Bronchial epithelial cell (primary cell): ENCODE results near the gene EFEMP1. TPM values are rescaled to one million over a fixed set of nuclear protein-coding genes. Genes with fewer than 3 reads are reported as not detected.

ENCODE experiments used
- DNase-seq: peaks from one replicate; pipeline ENCODE4 v3.0.0-alpha.2; 2010; ENCODE audit warnings: low read depth
- FAIRE-seq: peaks from 2 replicates; lab custom pipeline; 2011; peaks lifted over from hg19 to GRCh38; lab: Jason Lieb, UNC
- H3K27me3 ChIP-seq: 2 replicates; pipeline ENCODE4 v1.5.1; 2011; ENCODE audit warnings: low read length; ENCODE audit not compliant: control insufficient read depth, insufficient read depth
- H3K36me3 ChIP-seq: 2 replicates; pipeline ENCODE4 v1.5.1; 2011; ENCODE audit warnings: low read length; ENCODE audit not compliant: control insufficient read depth, insufficient read depth
- H3K4me3 ChIP-seq: 2 replicates; pipeline ENCODE4 v1.5.1; 2011; ENCODE audit warnings: mild to moderate bottlenecking, low read depth, low read length, control low read depth
- CTCF ChIP-seq: IDR thresholded peaks from 2 replicates; pipeline ENCODE4 v1.5.1; 2011; ENCODE audit warnings: mild to moderate bottlenecking, moderate library complexity, low read length, control low read depth, inconsistent platforms; ENCODE audit not compliant: insufficient read depth, severe bottlenecking
- total RNA-seq: library from RNA; depleted of rRNA; stranded (reverse); fragments of >200 nt; gene quantifications from 2 replicates; pipeline ENCODE4 v1.2.1, GENCODE V29; 2014

Gene EFEMP1
- total RNA-seq, 1 donor from 2014 or later, result 113 TPM

- Histone ChIP-seq H3K27me3 (no peaks in the 10 kb centered on the region), H3K36me3 (no peaks in the 10 kb centered on the region), H3K4me3 (no peak overlapping the region)
- no peak for TF ChIP-seq CTCF
- FAIRE-seq (no peak), DNase-seq (no peak)
These were observed 24.2 kb upstream of the EFEMP1 start for GRCh38 chr2:55947752-55948151.

DNA sequence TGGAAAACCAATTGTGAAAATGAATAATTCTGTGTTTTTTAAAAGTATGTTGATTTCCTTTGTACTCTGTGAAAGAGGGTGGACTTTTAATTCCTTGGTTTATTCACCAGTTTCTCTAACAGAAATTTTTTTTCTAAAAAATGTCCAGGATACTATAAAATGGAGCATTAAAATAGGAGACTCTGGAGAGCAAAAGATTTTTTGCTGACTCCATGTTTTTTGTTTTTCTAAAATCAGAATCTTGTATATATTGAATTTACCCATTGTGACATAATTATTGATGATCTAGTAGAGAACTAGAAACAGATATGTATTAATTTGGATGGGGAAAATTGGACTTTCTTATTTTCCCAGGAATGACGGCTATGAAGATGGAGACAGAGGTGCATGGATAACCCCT, 23.2 kb upstream of the EFEMP1 start:
- no peak overlapping the region for H3K4me3 ChIP-seq
- no peak for TF ChIP-seq CTCF
- FAIRE-seq, result no peak

GRCh38 chr2:55943466-55943865, 19.9 kb upstream of the EFEMP1 start:
- Histone ChIP-seq H3K36me3 (no peaks in the 10 kb centered on the region), H3K4me3 (no peak overlapping the region), H3K27me3 (no peaks in the 10 kb centered on the region)
- TF ChIP-seq CTCF, result no peak
- DNase-seq (peak; percentile 81), FAIRE-seq (no peak)

More for the DNA sequence above, 23.2 kb upstream of the EFEMP1 start:
- Histone ChIP-seq H3K27me3 (no peaks in the 10 kb centered on the region), H3K36me3 (no peaks in the 10 kb centered on the region)
- DNase-seq, result no peak

- H3K27me3 ChIP-seq, result no peaks in the 10 kb centered on the region
- H3K4me3 ChIP-seq, result no peak overlapping the region
- no peaks in the 10 kb centered on the region for H3K36me3 ChIP-seq
- FAIRE-seq (no peak), DNase-seq (no peak)
- TF ChIP-seq CTCF, result no peak
These were observed 12.8 kb upstream of the EFEMP1 start for GRCh38 chr2:55936351-55936750.

GRCh38 chr2:55934337-55934736, 10.8 kb upstream of the EFEMP1 start:
- H3K36me3 ChIP-seq, result no peaks in the 10 kb centered on the region
- no peak for DNase-seq
- no peak for TF ChIP-seq CTCF
- H3K4me3 ChIP-seq, result no peak overlapping the region
- H3K27me3 ChIP-seq, result no peaks in the 10 kb centered on the region
- FAIRE-seq, result no peak

GRCh38 chr2:55932843-55933242, 9.3 kb upstream of the EFEMP1 start:
- DNase-seq (no peak), FAIRE-seq (no peak)
- TF ChIP-seq CTCF, result no peak
- H3K36me3 ChIP-seq, result no peaks in the 10 kb centered on the region
- no peak overlapping the region for H3K4me3 ChIP-seq
- H3K27me3 ChIP-seq, result no peaks in the 10 kb centered on the region
